ENCODE measurements around the gene SMAD3. TPM values are rescaled to one million over a fixed set of nuclear protein-coding genes. Genes with fewer than 3 reads are reported as not detected.
A peak's percentile ranks its signal among the peaks of the same experiment; 100 is the strongest.

The SMAD3 gene
- total and polyA plus RNA-seq, 10 of the 15 experiments (the other 5 are each of a cell fraction or from before 2014, with no cell fraction given) = 5.6 to 43.2 (median 16.0) TPM

- TF ChIP-seq EP300 (IDR thresholded peaks at IDR 0.05; ENCODE audit: borderline replicate concordance in 1 of 2, control insufficient read depth in 1 of 2, low read depth in 2 of 2, low read length in 2 of 2) = 0 out of 4 replicates have a peak, but pooled peaks of 1 of the 2 experiments have one; percentile 10
- peak; percentile 29; the same call in 1 of the 2 replicates for TF ChIP-seq FOXM1 (IDR thresholded peaks at IDR 0.05; ENCODE audit: low read depth, low read length)
- TF ChIP-seq CEBPZ (IDR thresholded peaks at IDR 0.05; ENCODE audit: low read depth, low read length) = no peak
- TF ChIP-seq NRF1 (conservative IDR thresholded peaks at IDR 0.05; ENCODE audit: low read depth, low read length) = no peak
- TF ChIP-seq, protein P1, sequence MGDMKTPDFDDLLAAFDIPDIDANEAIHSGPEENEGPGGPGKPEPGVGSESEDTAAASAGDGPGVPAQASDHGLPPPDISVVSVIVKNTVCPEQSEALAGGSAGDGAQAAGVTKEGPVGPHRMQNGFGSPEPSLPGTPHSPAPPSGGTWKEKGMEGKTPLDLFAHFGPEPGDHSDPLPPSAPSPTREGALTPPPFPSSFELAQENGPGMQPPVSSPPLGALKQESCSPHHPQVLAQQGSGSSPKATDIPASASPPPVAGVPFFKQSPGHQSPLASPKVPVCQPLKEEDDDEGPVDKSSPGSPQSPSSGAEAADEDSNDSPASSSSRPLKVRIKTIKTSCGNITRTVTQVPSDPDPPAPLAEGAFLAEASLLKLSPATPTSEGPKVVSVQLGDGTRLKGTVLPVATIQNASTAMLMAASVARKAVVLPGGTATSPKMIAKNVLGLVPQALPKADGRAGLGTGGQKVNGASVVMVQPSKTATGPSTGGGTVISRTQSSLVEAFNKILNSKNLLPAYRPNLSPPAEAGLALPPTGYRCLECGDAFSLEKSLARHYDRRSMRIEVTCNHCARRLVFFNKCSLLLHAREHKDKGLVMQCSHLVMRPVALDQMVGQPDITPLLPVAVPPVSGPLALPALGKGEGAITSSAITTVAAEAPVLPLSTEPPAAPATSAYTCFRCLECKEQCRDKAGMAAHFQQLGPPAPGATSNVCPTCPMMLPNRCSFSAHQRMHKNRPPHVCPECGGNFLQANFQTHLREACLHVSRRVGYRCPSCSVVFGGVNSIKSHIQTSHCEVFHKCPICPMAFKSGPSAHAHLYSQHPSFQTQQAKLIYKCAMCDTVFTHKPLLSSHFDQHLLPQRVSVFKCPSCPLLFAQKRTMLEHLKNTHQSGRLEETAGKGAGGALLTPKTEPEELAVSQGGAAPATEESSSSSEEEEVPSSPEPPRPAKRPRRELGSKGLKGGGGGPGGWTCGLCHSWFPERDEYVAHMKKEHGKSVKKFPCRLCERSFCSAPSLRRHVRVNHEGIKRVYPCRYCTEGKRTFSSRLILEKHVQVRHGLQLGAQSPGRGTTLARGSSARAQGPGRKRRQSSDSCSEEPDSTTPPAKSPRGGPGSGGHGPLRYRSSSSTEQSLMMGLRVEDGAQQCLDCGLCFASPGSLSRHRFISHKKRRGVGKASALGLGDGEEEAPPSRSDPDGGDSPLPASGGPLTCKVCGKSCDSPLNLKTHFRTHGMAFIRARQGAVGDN (IDR thresholded peaks at IDR 0.05) = no peak
- no peak for TF ChIP-seq FOXK2 (IDR thresholded peaks at IDR 0.05)
- no peak for TF ChIP-seq POLR2A (IDR thresholded peaks at IDR 0.05; ENCODE audit: low read depth, low read length)
- TF ChIP-seq ZNF384 (IDR thresholded peaks at IDR 0.05; ENCODE audit: borderline replicate concordance, low read depth, low read length) = peak; percentile 72; the same call in 1 of the 2 replicates
- TF ChIP-seq, protein P2, sequence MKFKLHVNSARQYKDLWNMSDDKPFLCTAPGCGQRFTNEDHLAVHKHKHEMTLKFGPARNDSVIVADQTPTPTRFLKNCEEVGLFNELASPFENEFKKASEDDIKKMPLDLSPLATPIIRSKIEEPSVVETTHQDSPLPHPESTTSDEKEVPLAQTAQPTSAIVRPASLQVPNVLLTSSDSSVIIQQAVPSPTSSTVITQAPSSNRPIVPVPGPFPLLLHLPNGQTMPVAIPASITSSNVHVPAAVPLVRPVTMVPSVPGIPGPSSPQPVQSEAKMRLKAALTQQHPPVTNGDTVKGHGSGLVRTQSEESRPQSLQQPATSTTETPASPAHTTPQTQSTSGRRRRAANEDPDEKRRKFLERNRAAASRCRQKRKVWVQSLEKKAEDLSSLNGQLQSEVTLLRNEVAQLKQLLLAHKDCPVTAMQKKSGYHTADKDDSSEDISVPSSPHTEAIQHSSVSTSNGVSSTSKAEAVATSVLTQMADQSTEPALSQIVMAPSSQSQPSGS (IDR thresholded peaks at IDR 0.05; ENCODE audit: low read length) = peak; percentile 76
- TF ChIP-seq CHD2 (IDR thresholded peaks at IDR 0.05; ENCODE audit: borderline replicate concordance, low read depth, low read length) = no peak
- TF ChIP-seq NR2F1 (conservative IDR thresholded peaks at IDR 0.05) = peak; percentile 71
- TF ChIP-seq RBBP5 (conservative IDR thresholded peaks at IDR 0.05) = no peak
- 0 out of 4 replicates have a peak, but pooled peaks of 1 of the 2 experiments have one; percentile 11 for TF ChIP-seq ETV6 (conservative IDR thresholded peaks at IDR 0.05 in 1 of 2, IDR thresholded peaks at IDR 0.05 in 1 of 2; ENCODE audit: borderline replicate concordance in 1 of 2, low read depth in 1 of 2)
- TF ChIP-seq RAD51 (IDR thresholded peaks at IDR 0.05) = no peak
- no peak for TF ChIP-seq GABPA (IDR thresholded peaks at IDR 0.05; ENCODE audit: low read depth)
- TF ChIP-seq SPI1 (IDR thresholded peaks at IDR 0.05; ENCODE audit: borderline replicate concordance, insufficient read depth, low read depth, low read length) = 0 out of 2 replicates have a peak, but pooled peaks have one; percentile 3
Observed at GRCh38 chr15:67150023-67150860, 84.8 kb downstream of the SMAD3 start (continued).
